GM11168 (cell line): ENCODE results near the gene TMEM109.

ENCODE experiments used
- in situ Hi-C: fragments of 300-500 bp; cut with MboI; formaldehyde crosslinking; loops from one replicate; pipeline ENCODE4 v1.12.0; 2022; ENCODE audit warnings: low sequenced_read_pairs; ENCODE audit not compliant: unreplicated experiment

Gene TMEM109, protein sequence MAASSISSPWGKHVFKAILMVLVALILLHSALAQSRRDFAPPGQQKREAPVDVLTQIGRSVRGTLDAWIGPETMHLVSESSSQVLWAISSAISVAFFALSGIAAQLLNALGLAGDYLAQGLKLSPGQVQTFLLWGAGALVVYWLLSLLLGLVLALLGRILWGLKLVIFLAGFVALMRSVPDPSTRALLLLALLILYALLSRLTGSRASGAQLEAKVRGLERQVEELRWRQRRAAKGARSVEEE

GRCh38 chr11:60913793-60914632 is at the start of gene TMEM109:
TSS of gene TMEM109 (plus strand) at chr11:60914158. CDS start at chr11:60919694, 5,536 bp downstream.
- in situ Hi-C loops: no loop called here

DNA sequence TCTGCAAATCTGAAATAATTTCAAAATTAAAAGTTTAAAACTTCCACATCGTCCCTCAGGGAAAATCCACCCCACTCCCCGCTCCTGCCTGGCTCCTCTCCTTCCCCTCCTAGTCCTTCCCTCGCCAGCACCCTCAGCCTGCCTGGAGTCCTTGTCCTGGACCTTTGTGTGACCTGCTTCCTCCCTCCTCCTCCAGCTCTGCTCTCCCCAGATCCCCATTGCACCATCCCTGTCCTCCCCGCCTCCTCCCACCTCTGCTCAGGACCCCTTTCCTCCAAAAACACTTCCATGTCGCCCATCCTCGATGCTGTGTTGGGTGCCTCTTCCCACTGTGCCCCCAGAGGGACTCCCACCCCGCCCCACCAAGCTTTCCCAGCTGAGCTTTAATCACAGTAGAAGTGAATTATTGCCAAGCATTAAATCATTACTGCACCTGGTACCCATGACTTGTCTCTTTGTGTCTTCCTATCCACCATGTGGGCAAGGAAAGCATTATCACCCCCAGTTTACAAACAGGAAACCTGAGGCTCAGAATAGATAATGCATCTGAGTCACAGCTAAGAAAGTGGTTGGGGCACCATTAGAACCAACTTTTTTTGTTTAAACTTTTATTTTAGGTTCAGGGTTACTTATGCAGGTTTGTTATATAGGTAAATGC is 49.0 kb upstream of the TMEM109 start:
- in situ Hi-C loops: no loop called here

DNA sequence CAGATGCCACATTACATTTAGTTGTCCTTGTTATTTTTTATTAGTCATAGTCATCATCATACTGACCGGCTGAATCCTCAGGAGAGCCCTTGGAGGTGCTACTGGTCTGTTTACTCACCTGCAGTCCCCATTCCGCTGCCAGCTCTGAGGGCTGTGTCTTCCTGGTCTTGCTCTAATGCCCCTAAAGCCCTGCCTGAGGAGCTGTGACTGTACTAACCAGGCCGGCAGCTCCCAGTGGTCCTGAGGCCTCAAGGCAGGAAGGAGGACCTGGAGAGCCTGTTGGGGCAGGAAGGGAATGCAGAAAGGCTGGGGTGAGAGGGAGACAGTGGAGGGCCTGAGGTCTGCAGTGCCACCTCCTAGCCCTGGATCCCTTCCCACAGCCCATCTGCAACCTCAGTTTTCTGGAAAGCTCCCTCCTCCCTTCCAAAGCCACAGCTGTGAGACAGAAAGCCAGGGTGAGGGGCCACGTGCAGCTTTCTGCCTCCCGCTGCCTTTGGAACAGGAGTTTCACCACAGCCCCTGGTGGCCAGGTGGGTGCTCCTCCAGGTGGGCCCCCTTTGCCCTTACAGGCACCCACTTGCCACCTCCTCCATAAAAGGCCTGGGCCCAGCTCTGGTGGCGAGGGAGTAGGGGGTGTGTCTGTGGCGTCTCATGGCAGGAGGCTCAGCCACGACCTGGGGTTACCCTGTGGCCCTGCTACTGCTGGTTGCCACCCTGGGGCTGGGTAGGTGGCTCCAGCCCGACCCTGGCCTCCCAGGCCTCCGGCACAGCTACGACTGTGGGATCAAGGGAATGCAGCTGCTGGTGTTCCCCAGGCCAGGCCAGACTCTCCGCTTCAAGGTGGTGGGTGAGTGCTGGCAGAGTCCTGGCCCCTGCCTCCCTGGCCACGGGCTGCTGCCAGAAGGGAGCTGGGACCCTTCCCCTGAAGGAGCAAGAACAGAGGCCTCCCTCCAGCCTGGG is 46.8 kb upstream of the TMEM109 start, which contains the start of gene ZP1:
Gene ZP1 (plus strand): TSS at position 632 of the 960 bp plus-strand sequence. CDS start 20 bp downstream, at position 652.
- in situ Hi-C loops: no loop called here

GRCh38 chr11:60867871-60868681 is 45.9 kb upstream of the TMEM109 start:
- in situ Hi-C loops: no loop called here

GRCh38 chr11:60868682-60869450 is 45.1 kb upstream of the TMEM109 start:
- in situ Hi-C loops: no loop called here

DNA sequence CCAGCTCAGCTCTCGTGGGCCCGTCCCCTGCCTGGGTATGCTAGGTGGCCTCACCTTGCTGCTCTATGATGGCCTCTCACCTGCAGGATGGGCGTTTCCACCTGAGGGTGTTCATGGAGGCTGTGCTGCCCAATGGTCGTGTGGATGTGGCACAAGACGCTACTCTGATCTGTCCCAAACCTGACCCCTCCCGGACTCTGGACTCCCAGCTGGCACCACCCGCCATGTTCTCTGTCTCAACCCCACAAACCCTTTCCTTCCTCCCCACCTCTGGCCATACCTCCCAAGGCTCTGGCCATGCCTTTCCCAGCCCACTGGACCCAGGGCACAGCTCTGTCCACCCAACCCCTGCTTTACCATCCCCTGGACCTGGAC is 44.5 kb upstream of the TMEM109 start:
- in situ Hi-C loops: no loop called here

DNA sequence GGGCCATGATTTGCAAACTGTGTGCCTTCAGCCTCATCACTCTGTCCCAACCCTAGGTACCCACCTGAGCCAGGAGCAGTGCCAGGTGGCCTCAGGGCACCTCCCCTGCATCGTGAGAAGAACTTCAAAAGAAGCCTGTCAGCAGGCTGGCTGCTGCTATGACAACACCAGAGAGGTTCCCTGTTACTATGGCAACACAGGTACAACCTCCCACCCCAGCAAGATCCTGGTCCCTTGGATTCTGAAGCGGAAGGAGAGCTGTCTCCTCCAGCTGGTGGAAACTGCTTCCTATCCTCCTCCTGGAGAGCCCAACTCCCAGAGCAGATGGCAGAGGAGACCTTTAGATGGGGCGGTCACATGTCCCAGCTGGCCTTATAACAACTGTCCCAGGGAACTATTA is 43.7 kb upstream of the TMEM109 start:
- in situ Hi-C loops: no loop called here

- in situ Hi-C loops: no loop called here
Measured at GRCh38 chr11:60870733-60871377, 43.1 kb upstream of the TMEM109 start.

- in situ Hi-C loops: no loop called here
Measured at GRCh38 chr11:60871378-60872061, 42.4 kb upstream of the TMEM109 start.

DNA sequence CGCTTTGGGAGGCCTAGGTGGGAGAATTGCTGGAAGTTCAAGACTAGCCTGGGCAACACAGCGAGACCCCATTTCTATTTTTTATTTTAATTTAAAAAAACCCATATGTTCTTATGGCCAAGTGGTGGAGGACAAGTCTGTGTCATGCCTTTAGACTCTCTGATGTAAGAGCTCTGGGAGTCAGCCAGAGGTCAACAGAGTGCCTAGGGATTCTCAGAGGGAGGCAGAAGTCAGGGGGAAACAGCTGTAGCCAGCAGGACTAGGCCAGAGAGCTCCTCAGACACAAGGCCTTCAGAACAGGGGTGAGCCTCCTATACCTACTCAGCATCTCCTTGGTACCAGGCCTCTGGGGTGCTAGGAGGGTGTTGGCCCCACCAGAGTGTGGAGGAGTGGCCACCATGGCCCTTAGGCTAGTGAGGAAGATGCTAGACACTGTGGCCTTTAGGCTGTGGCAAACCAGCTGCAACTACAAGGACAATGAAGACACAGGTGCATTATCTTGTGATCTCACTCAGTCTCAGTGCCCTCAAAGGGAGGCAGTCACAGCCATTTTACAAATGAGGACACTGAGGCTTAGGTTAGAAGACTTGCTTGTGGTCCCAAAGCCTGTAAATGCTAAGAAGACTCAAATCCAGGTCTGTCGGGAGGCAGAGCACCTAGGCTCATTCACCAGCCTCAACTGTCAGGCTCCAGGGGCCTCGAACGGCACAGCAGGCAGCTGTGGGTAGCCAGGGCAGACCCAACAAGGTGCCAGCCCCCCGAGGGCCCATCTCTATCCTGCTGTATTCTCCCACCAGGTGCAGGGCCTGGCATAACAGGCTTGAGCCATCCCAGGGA is 41.6 kb upstream of the TMEM109 start:
- in situ Hi-C loops: no loop called here

GRCh38 chr11:60872961-60873524 is 40.9 kb upstream of the TMEM109 start:
- in situ Hi-C loops: no loop called here

GRCh38 chr11:60873533-60873932 is 40.4 kb upstream of the TMEM109 start:
- in situ Hi-C loops: no loop called here

GRCh38 chr11:60874421-60875365 is 39.3 kb upstream of the TMEM109 start:
- in situ Hi-C loops: no loop called here

DNA sequence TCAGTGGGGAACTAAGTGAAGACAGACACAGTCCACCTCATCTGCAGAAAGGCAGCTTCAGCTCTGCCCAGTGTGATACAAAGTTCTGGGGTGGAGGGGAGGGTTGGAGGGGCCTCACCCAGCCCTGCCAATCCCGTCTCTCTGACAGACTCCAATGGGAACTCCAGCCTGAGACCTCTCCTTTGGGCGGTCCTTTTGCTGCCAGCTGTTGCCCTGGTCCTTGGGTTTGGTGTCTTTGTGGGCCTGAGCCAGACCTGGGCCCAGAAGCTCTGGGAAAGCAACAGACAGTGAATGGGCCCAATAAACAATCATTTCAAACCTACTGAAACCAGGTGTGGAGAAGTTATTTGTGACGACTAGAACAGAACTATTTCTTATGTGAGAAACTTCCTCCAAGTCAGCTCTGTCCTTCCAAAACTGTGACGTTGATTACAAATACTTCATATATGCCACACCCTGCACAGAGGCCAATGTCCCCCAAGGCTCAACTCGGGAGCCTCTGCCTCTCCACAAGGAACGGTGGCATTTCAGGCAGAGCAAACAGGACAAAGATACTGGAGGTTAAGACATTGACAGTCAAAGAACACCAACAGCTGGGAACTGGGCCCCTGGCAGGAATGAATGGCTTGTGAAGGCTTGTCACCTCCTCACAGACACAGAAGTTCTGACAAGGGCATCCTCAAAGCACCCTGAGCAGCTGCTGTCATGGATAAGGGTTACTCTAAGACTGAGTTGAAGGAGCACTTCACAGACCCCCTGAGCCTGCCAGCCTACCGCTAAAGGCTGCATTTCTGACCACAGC is 38.4 kb upstream of the TMEM109 start:
- in situ Hi-C loops: no loop called here
